Stomach smooth muscle (tissue), 2 donors: ENCODE results near the gene SPNS3.

Experiments used
- H3K27ac ChIP-seq: one replicate; pipeline ENCODE4 v1.7.0; 2013; ENCODE audit warnings: mild to moderate bottlenecking, low read length, inconsistent platforms
- H3K27me3 ChIP-seq, 2 donors: one replicate each; pipeline ENCODE4 v1.7.0; 2013; ENCODE audit warnings: low read length in 2 of 2; ENCODE audit not compliant: insufficient read depth in 2 of 2, control insufficient read depth in 1 of 2
- H3K36me3 ChIP-seq, 2 donors: one replicate each; pipeline ENCODE4 v1.7.0; 2013; ENCODE audit warnings: low read length in 2 of 2; ENCODE audit not compliant: control insufficient read depth in 2 of 2, insufficient read depth in 2 of 2
- H3K4me1 ChIP-seq: one replicate; pipeline ENCODE4 v1.7.0; 2013; ENCODE audit warnings: low read length; ENCODE audit not compliant: control insufficient read depth, insufficient read depth
- H3K4me3 ChIP-seq, 2 donors: one replicate each; pipeline ENCODE4 v1.7.0; 2013; ENCODE audit warnings: low read length in 2 of 2
- H3K9ac ChIP-seq, 2 donors: one replicate each; pipeline ENCODE4 v1.7.0; 2013; ENCODE audit warnings: low read length in 2 of 2, mild to moderate bottlenecking in 1 of 2
- H3K9me3 ChIP-seq, 2 donors: one replicate each; pipeline ENCODE4 v1.7.0; 2013; ENCODE audit warnings: low read length in 2 of 2; ENCODE audit not compliant: control insufficient read depth in 2 of 2
- donor health status: healthy.
- donor health status: Pancreatic carcinoma.

The SPNS3 gene

GRCh38 chr17:4426499-4427208 lies 7.1 kb upstream of the SPNS3 start:
- Histone ChIP-seq H3K4me3 (no peak overlapping the region), H3K4me1 (no peaks in the 10 kb centered on the region), H3K27me3 (no peaks in the 10 kb centered on the region), H3K36me3 (no peaks in the 10 kb centered on the region), H3K9ac (no peak overlapping the region), H3K27ac (no peak overlapping the region), H3K9me3 (no peaks in the 10 kb centered on the region)

- Histone ChIP-seq H3K27ac (no peak overlapping the region), H3K9me3 (no peaks in the 10 kb centered on the region), H3K9ac (no peak overlapping the region), H3K27me3 (no peaks in the 10 kb centered on the region), H3K4me3 (no peak overlapping the region), H3K4me1 (no peaks in the 10 kb centered on the region), H3K36me3 (no peaks in the 10 kb centered on the region)
These were observed 6.2 kb upstream of the SPNS3 start for GRCh38 chr17:4427505-4427904.

GRCh38 chr17:4436381-4436780 lies 2.6 kb downstream of the SPNS3 start:
- Histone ChIP-seq H3K9ac (no peak overlapping the region), H3K27me3 (peaks cover 0 to 5% of the 10 kb centered on the region in 2 donors), H3K4me3 (no peak overlapping the region), H3K36me3 (no peaks in the 10 kb centered on the region), H3K9me3 (no peaks in the 10 kb centered on the region), H3K27ac (no peak overlapping the region), H3K4me1 (no peaks in the 10 kb centered on the region)

- no peaks in the 10 kb centered on the region for H3K9me3 ChIP-seq
- peaks cover 0 to 5% of the 10 kb centered on the region in 2 donors for H3K27me3 ChIP-seq
- H3K4me3 ChIP-seq: no peak overlapping the region
- H3K4me1 ChIP-seq: no peaks in the 10 kb centered on the region
- H3K36me3 ChIP-seq: no peaks in the 10 kb centered on the region
- H3K27ac ChIP-seq: no peak overlapping the region
- no peak overlapping the region for H3K9ac ChIP-seq
These were observed 3.1 kb downstream of the SPNS3 start for GRCh38 chr17:4436846-4437245.

GRCh38 chr17:4438162-4438944 lies 4.6 kb downstream of the SPNS3 start:
- no peaks in the 10 kb centered on the region for H3K36me3 ChIP-seq
- H3K27me3 ChIP-seq: peaks cover 0 to 5% of the 10 kb centered on the region in 2 donors
- H3K27ac ChIP-seq: no peak overlapping the region
- no peaks in the 10 kb centered on the region for H3K9me3 ChIP-seq
- no peak overlapping the region for H3K4me3 ChIP-seq
- no peak overlapping the region for H3K9ac ChIP-seq
- no peaks in the 10 kb centered on the region for H3K4me1 ChIP-seq

- peaks cover 0 to 5% of the 10 kb centered on the region in 2 donors for H3K27me3 ChIP-seq
- H3K9ac ChIP-seq: no peak overlapping the region
- H3K4me1 ChIP-seq: no peaks in the 10 kb centered on the region
- no peak overlapping the region for H3K4me3 ChIP-seq
- no peaks in the 10 kb centered on the region for H3K36me3 ChIP-seq
- no peaks in the 10 kb centered on the region for H3K9me3 ChIP-seq
- H3K27ac ChIP-seq: no peak overlapping the region
These were observed 6.3 kb downstream of the SPNS3 start for GRCh38 chr17:4440021-4440420.

GRCh38 chr17:4440690-4441686 lies 7.2 kb downstream of the SPNS3 start:
- no peaks in the 10 kb centered on the region for H3K4me1 ChIP-seq
- no peaks in the 10 kb centered on the region for H3K36me3 ChIP-seq
- no peak overlapping the region for H3K9ac ChIP-seq
- H3K27ac ChIP-seq: no peak overlapping the region
- peaks cover 0 to 5% of the 10 kb centered on the region in 2 donors for H3K27me3 ChIP-seq
- H3K4me3 ChIP-seq: no peak overlapping the region
- H3K9me3 ChIP-seq: no peaks in the 10 kb centered on the region

- H3K4me1 ChIP-seq: no peaks in the 10 kb centered on the region
- no peak overlapping the region for H3K4me3 ChIP-seq
- no peaks in the 10 kb centered on the region for H3K36me3 ChIP-seq
- peaks cover 0 to 5% of the 10 kb centered on the region in 2 donors for H3K27me3 ChIP-seq
- H3K9ac ChIP-seq: no peak overlapping the region
- no peaks in the 10 kb centered on the region for H3K9me3 ChIP-seq
- H3K27ac ChIP-seq: no peak overlapping the region
These were observed 8.8 kb downstream of the SPNS3 start for GRCh38 chr17:4442582-4442981.

- Histone ChIP-seq H3K27ac (no peak overlapping the region), H3K4me1 (no peaks in the 10 kb centered on the region), H3K4me3 (no peak overlapping the region), H3K9ac (no peak overlapping the region), H3K9me3 (no peaks in the 10 kb centered on the region), H3K36me3 (no peaks in the 10 kb centered on the region), H3K27me3 (peaks cover 0 to 5% of the 10 kb centered on the region in 2 donors)
These were observed 9.7 kb downstream of the SPNS3 start for GRCh38 chr17:4443476-4443875.

GRCh38 chr17:4444782-4445473 lies 11.2 kb downstream of the SPNS3 start:
- Histone ChIP-seq H3K36me3 (no peaks in the 10 kb centered on the region), H3K27ac (no peak overlapping the region), H3K27me3 (peaks cover 0 to 4% of the 10 kb centered on the region in 2 donors), H3K4me3 (no peak overlapping the region), H3K9me3 (no peaks in the 10 kb centered on the region), H3K4me1 (no peaks in the 10 kb centered on the region), H3K9ac (no peak overlapping the region)
